WTC11 (cell line): ENCODE measurements around the gene FITM1. TPM values are rescaled to one million over a fixed set of nuclear protein-coding genes. Genes with fewer than 3 reads are reported as not detected.

Experiments used
- ATAC-seq: fragments of 200-7000 bp; cut with Tn5 transposase; 2 replicates; pipeline ENCODE4 v1.10.0; 2021; ENCODE audit warnings: mild to moderate bottlenecking, moderate library complexity
- CTCF ChIA-PET: fragments of 300-600 bp; sonication (Branson Sonifier 250); formaldehyde crosslinking; loops from one replicate; lab custom pipeline; 2021; ENCODE audit warnings: antibody characterized with exemption; lab: Charles Lee
- POLR2A ChIA-PET: fragments of 350-600 bp; sonication (Branson Sonifier 250); formaldehyde crosslinking; loops from one replicate; lab custom pipeline; 2021; ENCODE audit warnings: antibody characterized with exemption; lab: Charles Lee
- DNase-seq: peaks from one replicate; pipeline ENCODE4 v3.0.0; 2021; ENCODE audit warnings: low spot score
- H3K27ac Mint-ChIP-seq: 2 replicates; pipeline ENCODE4 v1.8.0; 2021; ENCODE audit warnings: mixed read lengths
- H3K27me3 Mint-ChIP-seq: 2 replicates; pipeline ENCODE4 v1.8.0; 2021; ENCODE audit warnings: low read depth, mild to moderate bottlenecking, moderate library complexity, mixed read lengths
- H3K36me3 Mint-ChIP-seq: 2 replicates; pipeline ENCODE4 v1.8.0; 2021; ENCODE audit warnings: mixed read lengths
- H3K4me1 Mint-ChIP-seq: 2 replicates; pipeline ENCODE4 v1.8.0; 2022; ENCODE audit warnings: mixed read lengths
- H3K4me3 Mint-ChIP-seq: 2 replicates; pipeline ENCODE4 v1.8.0; 2021; ENCODE audit warnings: mild to moderate bottlenecking, moderate library complexity, mixed read lengths
- H3K9me3 Mint-ChIP-seq: 2 replicates; pipeline ENCODE4 v1.8.0; 2021; ENCODE audit warnings: mixed read lengths
- CBFB ChIP-seq: sonication (generic); formaldehyde crosslinking; IDR thresholded peaks from 2 replicates; pipeline ENCODE4 v1.8.1; 2022; ENCODE audit warnings: mild to moderate bottlenecking, low read depth, missing genetic modification reagents
- CREB1 ChIP-seq: sonication (generic); formaldehyde crosslinking; IDR thresholded peaks from 2 replicates; pipeline ENCODE4 v1.8.0; 2023; ENCODE audit warnings: mild to moderate bottlenecking, missing genetic modification reagents
- CREM ChIP-seq: sonication (generic); formaldehyde crosslinking; IDR thresholded peaks from 2 replicates; pipeline ENCODE4 v1.8.1; 2022; ENCODE audit warnings: mild to moderate bottlenecking, missing genetic modification reagents, moderate library complexity
- ELF4 ChIP-seq: sonication (generic); formaldehyde crosslinking; IDR thresholded peaks from 2 replicates; pipeline ENCODE4 v1.8.1; 2022; ENCODE audit warnings: low read depth, mild to moderate bottlenecking, moderate library complexity, missing genetic modification reagents
- EMX1 ChIP-seq: fragments of 250-450 bp; sonication (Bioruptor Pico); IDR thresholded peaks from 2 replicates; pipeline ENCODE4 v1.8.0; 2021; ENCODE audit warnings: mild to moderate bottlenecking
- FOXK1 ChIP-seq: sonication (generic); formaldehyde crosslinking; IDR thresholded peaks from 2 replicates; pipeline ENCODE4 v1.8.0; 2022; ENCODE audit warnings: mild to moderate bottlenecking, moderate library complexity, missing genetic modification reagents
- GRHL2 ChIP-seq: fragments of 250-450 bp; sonication (Bioruptor Pico); IDR thresholded peaks from 2 replicates; pipeline ENCODE4 v1.8.0; 2022; ENCODE audit warnings: mild to moderate bottlenecking, moderate library complexity; ENCODE audit not compliant: insufficient replicate concordance, severe bottlenecking
- IRF2 ChIP-seq: sonication (generic); formaldehyde crosslinking; IDR thresholded peaks from 2 replicates; pipeline ENCODE4 v1.8.0; 2022; ENCODE audit warnings: low read depth, missing genetic modification reagents, borderline replicate concordance
- NFATC4 ChIP-seq: fragments of 250-450 bp; sonication (Bioruptor Pico); IDR thresholded peaks from 2 replicates; pipeline ENCODE4 v1.9.0; 2021; ENCODE audit warnings: mild to moderate bottlenecking
- RELA ChIP-seq: sonication (generic); formaldehyde crosslinking; IDR thresholded peaks from 2 replicates; pipeline ENCODE4 v1.8.1; 2022; ENCODE audit warnings: missing genetic modification reagents, mild to moderate bottlenecking, borderline replicate concordance
- TP53 ChIP-seq: sonication (generic); formaldehyde crosslinking; IDR thresholded peaks from 2 replicates; pipeline ENCODE4 v1.8.1; 2023; ENCODE audit warnings: mild to moderate bottlenecking, missing genetic modification reagents
- ZNF138 ChIP-seq: sonication (generic); formaldehyde crosslinking; conservative IDR thresholded peaks from 2 replicates; pipeline ENCODE4 v1.8.1; 2022; ENCODE audit warnings: mild to moderate bottlenecking, moderate library complexity, missing genetic modification reagents
- total RNA-seq: library from RNA; stranded (reverse); gene quantifications from 3 replicates; pipeline ENCODE4 v1.2.3, GENCODE V29; 2021
- TF ChIP-seq, protein P1 (sequence below): sonication (generic); formaldehyde crosslinking; IDR thresholded peaks from 2 replicates; pipeline ENCODE4 v1.8.1; 2023; ENCODE audit warnings: mild to moderate bottlenecking, missing genetic modification reagents
- TF ChIP-seq, protein P2 (sequence below): sonication (generic); formaldehyde crosslinking; IDR thresholded peaks from 2 replicates; pipeline ENCODE4 v1.8.1; 2023; ENCODE audit warnings: mild to moderate bottlenecking, missing genetic modification reagents, moderate library complexity
- TF ChIP-seq, protein P3 (sequence below): sonication (generic); formaldehyde crosslinking; IDR thresholded peaks from 2 replicates; pipeline ENCODE4 v1.8.0; 2022; ENCODE audit warnings: mild to moderate bottlenecking, missing genetic modification reagents
- TF ChIP-seq, protein P4 (sequence below): fragments of 250-450 bp; sonication (Bioruptor Pico); IDR thresholded peaks from 2 replicates; pipeline ENCODE4 v2.1.2; 2022; ENCODE audit warnings: mild to moderate bottlenecking, moderate library complexity
- TF ChIP-seq, protein P5 (sequence below): sonication (generic); formaldehyde crosslinking; IDR thresholded peaks from 2 replicates; pipeline ENCODE4 v1.8.1; 2023; ENCODE audit warnings: mild to moderate bottlenecking, moderate library complexity, missing genetic modification reagents
- TF ChIP-seq, protein P6 (sequence below): sonication (generic); formaldehyde crosslinking; IDR thresholded peaks from 2 replicates; pipeline ENCODE4 v1.8.0; 2022; ENCODE audit warnings: missing genetic modification reagents

FITM1 gene
- total RNA-seq, 1 experiment from 2014 or later: not detected

DNA sequence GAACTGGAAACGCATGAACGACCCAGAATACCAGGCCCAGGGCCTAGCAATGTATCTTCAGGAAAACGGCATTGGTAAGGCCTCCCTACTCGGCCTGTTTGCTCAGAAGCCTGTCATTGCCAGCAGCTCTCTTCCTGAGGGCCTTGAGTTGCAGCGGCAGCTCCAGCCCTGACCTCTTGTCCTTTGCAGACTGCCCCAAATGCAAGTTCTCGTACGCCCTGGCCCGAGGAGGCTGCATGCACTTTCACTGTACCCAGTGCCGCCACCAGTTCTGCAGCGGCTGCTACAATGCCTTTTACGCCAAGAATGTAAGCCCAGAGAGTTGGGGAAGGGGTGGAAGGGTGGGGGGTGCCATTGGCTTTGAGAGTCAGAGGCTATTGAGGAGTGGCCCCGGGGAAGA lies 26.9 kb downstream of the FITM1 start (continued):
- TF ChIP-seq, protein P1, sequence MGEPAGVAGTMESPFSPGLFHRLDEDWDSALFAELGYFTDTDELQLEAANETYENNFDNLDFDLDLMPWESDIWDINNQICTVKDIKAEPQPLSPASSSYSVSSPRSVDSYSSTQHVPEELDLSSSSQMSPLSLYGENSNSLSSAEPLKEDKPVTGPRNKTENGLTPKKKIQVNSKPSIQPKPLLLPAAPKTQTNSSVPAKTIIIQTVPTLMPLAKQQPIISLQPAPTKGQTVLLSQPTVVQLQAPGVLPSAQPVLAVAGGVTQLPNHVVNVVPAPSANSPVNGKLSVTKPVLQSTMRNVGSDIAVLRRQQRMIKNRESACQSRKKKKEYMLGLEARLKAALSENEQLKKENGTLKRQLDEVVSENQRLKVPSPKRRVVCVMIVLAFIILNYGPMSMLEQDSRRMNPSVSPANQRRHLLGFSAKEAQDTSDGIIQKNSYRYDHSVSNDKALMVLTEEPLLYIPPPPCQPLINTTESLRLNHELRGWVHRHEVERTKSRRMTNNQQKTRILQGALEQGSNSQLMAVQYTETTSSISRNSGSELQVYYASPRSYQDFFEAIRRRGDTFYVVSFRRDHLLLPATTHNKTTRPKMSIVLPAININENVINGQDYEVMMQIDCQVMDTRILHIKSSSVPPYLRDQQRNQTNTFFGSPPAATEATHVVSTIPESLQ: no peak
- TF ChIP-seq TP53 (CRISPR knock-in tag): no peak
- TF ChIP-seq, protein P2, sequence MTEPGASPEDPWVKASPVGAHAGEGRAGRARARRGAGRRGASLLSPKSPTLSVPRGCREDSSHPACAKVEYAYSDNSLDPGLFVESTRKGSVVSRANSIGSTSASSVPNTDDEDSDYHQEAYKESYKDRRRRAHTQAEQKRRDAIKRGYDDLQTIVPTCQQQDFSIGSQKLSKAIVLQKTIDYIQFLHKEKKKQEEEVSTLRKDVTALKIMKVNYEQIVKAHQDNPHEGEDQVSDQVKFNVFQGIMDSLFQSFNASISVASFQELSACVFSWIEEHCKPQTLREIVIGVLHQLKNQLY (CRISPR knock-in tag): no peak
- no peak for TF ChIP-seq CBFB (CRISPR knock-in tag)
- TF ChIP-seq CREM (CRISPR knock-in tag): no peak
- TF ChIP-seq ZNF138: no peak
- TF ChIP-seq, protein P3, sequence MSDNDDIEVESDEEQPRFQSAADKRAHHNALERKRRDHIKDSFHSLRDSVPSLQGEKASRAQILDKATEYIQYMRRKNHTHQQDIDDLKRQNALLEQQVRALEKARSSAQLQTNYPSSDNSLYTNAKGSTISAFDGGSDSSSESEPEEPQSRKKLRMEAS (CRISPR knock-in tag): no peak
- TF ChIP-seq FOXK1 (CRISPR knock-in tag): no peak

DNA sequence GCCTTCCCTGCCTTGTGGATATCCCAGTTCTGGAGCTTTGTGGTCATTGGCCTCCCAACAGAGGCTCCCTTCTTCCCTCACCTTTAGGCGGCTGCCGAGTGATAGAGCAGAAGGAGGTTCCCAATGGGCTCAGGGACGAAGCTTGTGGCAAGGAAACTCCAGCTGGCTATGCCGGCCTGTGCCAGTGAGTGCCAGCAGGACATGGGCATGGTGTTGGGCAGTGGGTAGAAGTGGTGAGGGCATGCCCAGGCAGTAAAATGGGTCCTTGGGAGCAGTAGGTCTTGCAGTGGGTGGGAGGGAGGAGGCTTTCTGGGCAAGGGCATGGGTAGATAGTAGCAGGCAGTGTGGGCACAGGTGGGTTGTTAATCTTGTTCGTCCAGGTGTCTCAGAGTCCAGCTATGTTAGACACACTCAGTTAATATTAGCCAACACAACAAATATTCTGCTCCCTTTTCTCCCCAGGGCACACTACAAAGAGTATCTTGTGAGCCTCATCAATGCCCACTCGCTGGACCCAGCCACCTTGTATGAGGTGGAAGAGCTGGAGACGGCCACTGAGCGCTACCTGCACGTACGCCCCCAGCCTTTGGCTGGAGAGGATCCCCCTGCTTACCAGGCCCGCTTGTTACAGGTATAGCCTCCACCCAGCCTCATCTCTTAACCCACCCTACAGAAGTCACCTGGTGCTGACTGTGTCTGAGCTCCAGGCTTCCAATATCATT lies 29.5 kb downstream of the FITM1 start:
- Mint-ChIP-seq H3K27ac (no peak overlapping the region), H3K4me3 (no peak overlapping the region)
- ATAC-seq: no peak

More for the DNA sequence above, 29.5 kb downstream of the FITM1 start:
- ChIA-PET POLR2A (interaction anchor here (1.5 to 2.3 kb wide), 5 partner anchors 9 to 64 kb away, joined by 4 to 13 read pairs (median 7); partner anchors contain the start of genes DCAF11, IPO4, NRL and PSME2), CTCF (interaction anchor here (0.7 to 2.7 kb wide), 20 partner anchors 9 to 272 kb away, joined by 3 to 42 read pairs (median 14); partner anchors contain the start of genes CHMP4A, DCAF11, DHRS1 and IPO4)
- TF ChIP-seq GRHL2 (CRISPR knock-in tag) (no peak), CREB1 (CRISPR knock-in tag) (no peak), EMX1 (CRISPR knock-in tag) (no peak), IRF2 (CRISPR knock-in tag) (no peak), ELF4 (CRISPR knock-in tag) (no peak), RELA (no peak), NFATC4 (CRISPR knock-in tag) (no peak)
- TF ChIP-seq, protein P4, sequence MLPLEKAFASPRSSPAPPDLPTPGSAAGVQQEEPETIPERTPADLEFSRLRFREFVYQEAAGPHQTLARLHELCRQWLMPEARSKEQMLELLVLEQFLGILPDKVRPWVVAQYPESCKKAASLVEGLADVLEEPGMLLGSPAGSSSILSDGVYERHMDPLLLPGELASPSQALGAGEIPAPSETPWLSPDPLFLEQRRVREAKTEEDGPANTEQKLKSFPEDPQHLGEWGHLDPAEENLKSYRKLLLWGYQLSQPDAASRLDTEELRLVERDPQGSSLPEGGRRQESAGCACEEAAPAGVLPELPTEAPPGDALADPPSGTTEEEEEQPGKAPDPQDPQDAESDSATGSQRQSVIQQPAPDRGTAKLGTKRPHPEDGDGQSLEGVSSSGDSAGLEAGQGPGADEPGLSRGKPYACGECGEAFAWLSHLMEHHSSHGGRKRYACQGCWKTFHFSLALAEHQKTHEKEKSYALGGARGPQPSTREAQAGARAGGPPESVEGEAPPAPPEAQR (CRISPR knock-in tag): no peak
- TF ChIP-seq, protein P5, sequence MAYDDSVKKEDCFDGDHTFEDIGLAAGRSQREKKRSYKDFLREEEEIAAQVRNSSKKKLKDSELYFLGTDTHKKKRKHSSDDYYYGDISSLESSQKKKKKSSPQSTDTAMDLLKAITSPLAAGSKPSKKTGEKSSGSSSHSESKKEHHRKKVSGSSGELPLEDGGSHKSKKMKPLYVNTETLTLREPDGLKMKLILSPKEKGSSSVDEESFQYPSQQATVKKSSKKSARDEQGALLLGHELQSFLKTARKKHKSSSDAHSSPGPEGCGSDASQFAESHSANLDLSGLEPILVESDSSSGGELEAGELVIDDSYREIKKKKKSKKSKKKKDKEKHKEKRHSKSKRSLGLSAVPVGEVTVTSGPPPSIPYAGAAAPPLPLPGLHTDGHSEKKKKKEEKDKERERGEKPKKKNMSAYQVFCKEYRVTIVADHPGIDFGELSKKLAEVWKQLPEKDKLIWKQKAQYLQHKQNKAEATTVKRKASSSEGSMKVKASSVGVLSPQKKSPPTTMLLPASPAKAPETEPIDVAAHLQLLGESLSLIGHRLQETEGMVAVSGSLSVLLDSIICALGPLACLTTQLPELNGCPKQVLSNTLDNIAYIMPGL (CRISPR knock-in tag): no peak
- TF ChIP-seq, protein P6, sequence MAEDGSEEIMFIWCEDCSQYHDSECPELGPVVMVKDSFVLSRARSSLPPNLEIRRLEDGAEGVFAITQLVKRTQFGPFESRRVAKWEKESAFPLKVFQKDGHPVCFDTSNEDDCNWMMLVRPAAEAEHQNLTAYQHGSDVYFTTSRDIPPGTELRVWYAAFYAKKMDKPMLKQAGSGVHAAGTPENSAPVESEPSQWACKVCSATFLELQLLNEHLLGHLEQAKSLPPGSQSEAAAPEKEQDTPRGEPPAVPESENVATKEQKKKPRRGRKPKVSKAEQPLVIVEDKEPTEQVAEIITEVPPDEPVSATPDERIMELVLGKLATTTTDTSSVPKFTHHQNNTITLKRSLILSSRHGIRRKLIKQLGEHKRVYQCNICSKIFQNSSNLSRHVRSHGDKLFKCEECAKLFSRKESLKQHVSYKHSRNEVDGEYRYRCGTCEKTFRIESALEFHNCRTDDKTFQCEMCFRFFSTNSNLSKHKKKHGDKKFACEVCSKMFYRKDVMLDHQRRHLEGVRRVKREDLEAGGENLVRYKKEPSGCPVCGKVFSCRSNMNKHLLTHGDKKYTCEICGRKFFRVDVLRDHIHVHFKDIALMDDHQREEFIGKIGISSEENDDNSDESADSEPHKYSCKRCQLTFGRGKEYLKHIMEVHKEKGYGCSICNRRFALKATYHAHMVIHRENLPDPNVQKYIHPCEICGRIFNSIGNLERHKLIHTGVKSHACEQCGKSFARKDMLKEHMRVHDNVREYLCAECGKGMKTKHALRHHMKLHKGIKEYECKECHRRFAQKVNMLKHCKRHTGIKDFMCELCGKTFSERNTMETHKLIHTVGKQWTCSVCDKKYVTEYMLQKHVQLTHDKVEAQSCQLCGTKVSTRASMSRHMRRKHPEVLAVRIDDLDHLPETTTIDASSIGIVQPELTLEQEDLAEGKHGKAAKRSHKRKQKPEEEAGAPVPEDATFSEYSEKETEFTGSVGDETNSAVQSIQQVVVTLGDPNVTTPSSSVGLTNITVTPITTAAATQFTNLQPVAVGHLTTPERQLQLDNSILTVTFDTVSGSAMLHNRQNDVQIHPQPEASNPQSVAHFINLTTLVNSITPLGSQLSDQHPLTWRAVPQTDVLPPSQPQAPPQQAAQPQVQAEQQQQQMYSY (CRISPR knock-in tag): no peak
- Mint-ChIP-seq H3K36me3 (peaks cover 44% of the 10 kb centered on the region), H3K27me3 (no peaks in the 10 kb centered on the region), H3K4me1 (peaks cover 13% of the 10 kb centered on the region), H3K9me3 (no peaks in the 10 kb centered on the region)
- no peak for DNase-seq
